PFSK-1 (cell line): ENCODE measurements around the gene ATP8B2.

Experiments
- FOXP2 ChIP-seq: optimal IDR thresholded peaks from 2 replicates; pipeline ENCODE3; 2011; ENCODE audit warnings: borderline replicate concordance, control low read depth, inconsistent platforms; ENCODE audit not compliant: insufficient read depth; ENCODE audit errors: extremely low read length, extremely low read depth
- POLR2AphosphoS5 ChIP-seq: IDR thresholded peaks from 2 replicates; pipeline ENCODE4 v1.6.1; 2012; ENCODE audit warnings: low read depth, mild to moderate bottlenecking, control low read depth, low read length, moderate library complexity
- REST ChIP-seq, 2 experiments: IDR thresholded peaks; 2 replicates each; pipeline versions ENCODE4 v1.6.1 to v1.8.0; 2011 to 2012; ENCODE audit warnings: low read depth in 2 of 2, low read length in 2 of 2, control low read depth in 1 of 2, inconsistent platforms in 1 of 2, mild to moderate bottlenecking in 1 of 2, moderate library complexity in 1 of 2; ENCODE audit not compliant: insufficient read depth in 1 of 2
- SIN3A ChIP-seq: IDR thresholded peaks from 2 replicates; pipeline ENCODE4 v1.6.1; 2012; ENCODE audit warnings: mild to moderate bottlenecking, low read length, moderate library complexity, borderline replicate concordance; ENCODE audit not compliant: insufficient read depth
- TAF1 ChIP-seq: IDR thresholded peaks from 2 replicates; pipeline ENCODE4 v1.6.1; 2012; ENCODE audit warnings: low read length, control low read depth, borderline replicate concordance; ENCODE audit not compliant: insufficient read depth

The ATP8B2 gene

GRCh38 chr1:154329551-154330131 lies 4.3 kb downstream of the ATP8B2 start:
- TF ChIP-seq POLR2AphosphoS5 = no peak
- TF ChIP-seq SIN3A = no peak
- TF ChIP-seq FOXP2 = no peak
- no peak for TF ChIP-seq REST (IDR thresholded peaks at IDR 0.05; ENCODE audit: insufficient read depth in 1 of 2, low read depth in 2 of 2, low read length in 2 of 2)
- TF ChIP-seq TAF1 = no peak

GRCh38 chr1:154330669-154331068 lies 5.3 kb downstream of the ATP8B2 start:
- TF ChIP-seq REST (IDR thresholded peaks at IDR 0.05; ENCODE audit: insufficient read depth in 1 of 2, low read depth in 2 of 2, low read length in 2 of 2) (no peak), SIN3A (no peak), TAF1 (no peak), FOXP2 (no peak), POLR2AphosphoS5 (no peak)

GRCh38 chr1:154334079-154335024 lies 9.0 kb downstream of the ATP8B2 start:
- TF ChIP-seq POLR2AphosphoS5 (no peak), SIN3A (no peak), FOXP2 (no peak), TAF1 (no peak), REST (IDR thresholded peaks at IDR 0.05; ENCODE audit: insufficient read depth in 1 of 2, low read depth in 2 of 2, low read length in 2 of 2) (no peak)

- TF ChIP-seq SIN3A (no peak), TAF1 (no peak), REST (IDR thresholded peaks at IDR 0.05; ENCODE audit: insufficient read depth in 1 of 2, low read depth in 2 of 2, low read length in 2 of 2) (no peak), POLR2AphosphoS5 (no peak)
These were observed 9.8 kb downstream of the ATP8B2 start for GRCh38 chr1:154335025-154335714.
